GM18508 (cell line): ENCODE measurements around the gene FAM181B.

ENCODE experiments used
- ATAC-seq: cut with Tn5 transposase; IDR thresholded peaks from one replicate; pipeline ENCODE4 v1.9.1; 2021; ENCODE audit warnings: moderate number of reproducible peaks; ENCODE audit not compliant: insufficient read depth, unreplicated experiment

Gene FAM181B, protein sequence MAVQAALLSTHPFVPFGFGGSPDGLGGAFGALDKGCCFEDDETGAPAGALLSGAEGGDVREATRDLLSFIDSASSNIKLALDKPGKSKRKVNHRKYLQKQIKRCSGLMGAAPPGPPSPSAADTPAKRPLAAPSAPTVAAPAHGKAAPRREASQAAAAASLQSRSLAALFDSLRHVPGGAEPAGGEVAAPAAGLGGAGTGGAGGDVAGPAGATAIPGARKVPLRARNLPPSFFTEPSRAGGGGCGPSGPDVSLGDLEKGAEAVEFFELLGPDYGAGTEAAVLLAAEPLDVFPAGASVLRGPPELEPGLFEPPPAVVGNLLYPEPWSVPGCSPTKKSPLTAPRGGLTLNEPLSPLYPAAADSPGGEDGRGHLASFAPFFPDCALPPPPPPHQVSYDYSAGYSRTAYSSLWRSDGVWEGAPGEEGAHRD

DNA sequence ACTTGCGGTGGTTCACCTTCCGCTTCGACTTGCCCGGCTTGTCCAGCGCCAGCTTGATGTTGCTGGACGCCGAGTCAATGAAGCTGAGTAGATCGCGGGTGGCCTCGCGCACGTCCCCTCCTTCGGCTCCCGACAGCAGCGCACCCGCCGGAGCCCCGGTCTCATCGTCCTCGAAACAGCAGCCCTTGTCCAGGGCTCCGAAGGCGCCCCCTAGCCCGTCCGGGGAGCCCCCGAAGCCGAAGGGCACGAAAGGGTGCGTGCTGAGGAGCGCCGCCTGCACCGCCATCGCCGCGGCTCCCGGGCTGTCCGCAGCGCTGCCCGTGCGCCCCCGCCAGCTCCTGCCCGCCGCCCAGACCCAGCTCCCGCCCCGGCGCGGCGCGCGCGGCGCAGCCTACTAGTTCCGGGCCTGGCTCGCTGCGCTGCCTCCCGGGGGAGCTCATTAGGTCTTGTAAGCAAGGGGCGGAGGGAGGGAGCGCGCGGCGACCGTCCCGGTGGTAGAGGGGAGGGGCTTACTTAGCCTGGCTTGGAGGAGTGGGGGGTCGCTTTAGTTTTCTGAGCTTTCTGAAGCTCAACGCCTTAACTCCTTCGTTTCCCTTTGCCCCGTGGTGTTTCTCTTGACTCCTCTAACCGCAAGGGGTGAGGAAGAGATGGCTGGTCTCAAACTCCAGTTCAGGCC lies at the start of gene FAM181B:
Gene FAM181B (minus strand): TSS at position 421 of the 676 bp plus-strand sequence. CDS start 135 bp downstream, at position 286.
- no peak for ATAC-seq

- ATAC-seq = no peak
These were observed 49.2 kb upstream of the FAM181B start for GRCh38 chr11:82782825-82783374.

GRCh38 chr11:82778776-82779175 lies 45.1 kb upstream of the FAM181B start:
- no peak for ATAC-seq

DNA sequence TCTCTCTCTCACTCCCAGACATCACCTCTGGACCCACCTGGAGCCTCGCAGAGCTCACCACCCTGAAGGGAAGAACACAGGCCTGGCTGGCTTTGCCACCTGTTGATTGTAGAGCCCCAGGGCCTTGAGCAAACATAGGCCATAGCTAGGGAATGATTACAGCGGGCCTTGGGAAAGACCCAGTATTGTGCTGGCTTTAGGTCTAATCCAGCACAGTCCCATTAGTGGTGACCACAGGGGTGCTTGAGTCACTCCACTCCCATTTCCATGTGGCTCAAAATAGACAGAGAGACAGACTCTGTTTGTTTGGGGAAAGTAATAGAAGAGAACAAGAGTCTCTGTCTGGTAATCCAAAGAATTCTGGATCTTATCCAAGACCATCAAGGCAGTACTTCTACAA lies 42.7 kb upstream of the FAM181B start:
- no peak for ATAC-seq

DNA sequence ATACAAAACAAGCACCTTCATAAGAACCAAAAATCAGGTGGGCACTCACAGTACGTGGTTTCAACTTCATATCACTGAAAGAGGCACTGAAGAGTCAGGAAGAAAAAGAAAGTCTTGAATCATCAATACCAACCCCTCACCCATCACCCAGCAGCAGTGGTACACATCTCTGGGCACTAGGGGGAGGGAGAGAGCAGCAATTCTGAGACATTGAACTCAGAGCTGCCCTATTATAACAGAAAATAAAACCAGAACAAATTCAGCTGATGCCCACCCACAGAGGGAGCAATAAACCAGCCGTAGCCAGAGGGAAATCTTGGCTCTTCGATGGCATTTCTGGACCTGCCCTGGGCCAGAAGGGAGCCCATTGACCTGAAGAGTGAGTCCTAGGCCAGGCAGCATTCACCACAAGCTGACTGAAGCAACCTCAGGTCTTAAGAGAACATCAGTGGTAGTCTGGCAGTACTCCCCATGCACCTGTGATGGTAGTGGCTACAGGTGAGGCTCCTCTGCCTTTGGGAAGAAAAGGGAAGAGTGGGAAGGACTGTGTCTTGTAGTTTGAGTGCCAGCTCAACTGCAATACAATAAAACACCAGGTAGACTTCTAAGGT lies 42.2 kb upstream of the FAM181B start:
- ATAC-seq = peak; percentile 98

DNA sequence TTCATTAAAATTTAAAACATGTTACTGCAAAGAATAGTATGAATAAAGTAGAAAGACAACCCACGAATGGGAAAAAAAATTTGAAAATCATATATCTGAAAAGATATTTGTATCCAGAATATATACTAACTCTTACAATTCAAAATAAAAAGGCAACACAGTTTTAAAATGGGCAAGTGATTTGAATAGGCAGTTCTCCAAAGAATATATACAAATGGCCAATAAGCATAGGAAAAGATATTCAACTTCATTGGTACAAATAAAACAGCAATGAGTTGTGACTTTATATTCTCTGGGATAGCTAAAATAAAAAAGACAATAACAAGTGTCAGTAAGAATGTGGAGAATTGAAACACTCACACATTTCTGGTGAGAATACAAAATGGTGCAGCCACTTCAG lies 41.6 kb upstream of the FAM181B start:
- no peak for ATAC-seq

GRCh38 chr11:82771781-82772180 lies 38.1 kb upstream of the FAM181B start:
- no peak for ATAC-seq

DNA sequence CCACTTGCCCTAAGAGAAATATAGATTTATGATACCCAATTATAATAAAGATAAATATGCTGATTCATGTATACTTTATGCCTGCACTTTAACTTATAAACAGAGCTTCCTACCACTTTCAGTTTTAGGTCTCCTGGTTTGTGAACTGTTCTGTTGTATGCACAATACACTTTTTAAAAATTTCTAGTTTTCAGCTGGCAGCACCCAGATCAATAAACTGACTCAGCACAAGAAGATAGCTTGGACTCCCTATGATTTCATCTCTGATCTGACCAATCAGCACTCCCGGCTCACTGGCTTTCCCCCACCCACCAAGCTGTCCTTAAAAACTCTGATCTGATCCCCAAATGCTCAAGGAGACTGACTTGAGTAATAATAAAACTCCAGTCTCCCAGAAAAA lies 33.5 kb upstream of the FAM181B start:
- ATAC-seq = no peak

GRCh38 chr11:82765466-82766034 lies 31.9 kb upstream of the FAM181B start:
- no peak for ATAC-seq

DNA sequence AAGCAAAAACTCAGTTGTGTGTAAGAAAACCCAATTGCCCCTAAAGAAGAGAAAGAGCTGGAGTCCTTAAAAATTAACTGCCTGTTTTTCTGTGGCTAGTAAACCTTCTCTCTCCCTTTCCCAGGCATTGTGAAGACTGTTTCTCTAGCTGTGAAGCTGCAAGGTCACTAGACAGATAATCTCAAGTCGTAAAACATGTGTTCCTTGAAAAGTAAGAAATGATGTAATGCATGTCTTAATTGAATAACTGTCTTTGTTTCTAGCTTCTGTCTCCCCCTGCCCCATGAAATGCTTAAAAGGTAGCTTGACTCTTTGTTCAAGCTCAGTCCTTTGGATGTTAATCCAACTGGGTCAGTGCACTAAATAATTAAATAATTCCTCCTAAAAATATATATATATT lies 29.5 kb upstream of the FAM181B start:
- no peak for ATAC-seq

- ATAC-seq = no peak
These were observed 26.0 kb upstream of the FAM181B start for GRCh38 chr11:82759649-82760048.

DNA sequence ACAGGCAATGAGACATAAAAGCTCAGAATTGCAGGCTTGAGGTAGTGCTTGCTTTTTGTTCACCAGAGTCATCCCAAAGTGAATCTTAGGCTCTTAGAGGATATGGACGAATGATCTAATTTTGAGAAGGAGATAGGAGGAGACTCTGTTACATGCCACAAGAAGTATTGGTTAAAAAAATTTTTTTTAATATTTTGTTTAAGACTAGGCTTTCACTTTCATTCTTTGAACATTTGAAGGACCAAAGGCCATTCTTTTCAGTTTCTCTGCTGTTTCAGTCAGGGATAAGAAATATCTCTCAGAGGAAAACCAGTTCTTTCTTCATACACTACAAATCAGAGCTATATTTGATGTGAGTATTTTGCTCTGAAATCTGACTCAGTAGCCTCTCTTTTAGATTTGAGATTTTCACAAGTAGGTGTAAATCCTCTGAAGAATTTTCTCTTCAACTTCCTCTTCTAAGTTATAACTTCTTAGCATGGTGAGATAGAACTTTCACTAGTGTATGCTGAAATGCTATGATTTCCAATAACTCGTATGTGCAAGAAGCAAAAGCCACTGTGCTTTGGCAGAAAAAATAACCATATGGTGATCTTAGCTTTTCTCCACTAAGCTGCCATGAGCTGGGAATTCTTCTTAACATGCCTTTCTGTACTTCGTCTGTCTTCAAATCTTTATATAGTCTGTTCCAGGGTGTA lies 24.1 kb upstream of the FAM181B start:
- ATAC-seq = no peak

- no peak for ATAC-seq
These were observed 23.3 kb upstream of the FAM181B start for GRCh38 chr11:82756765-82757639.

GRCh38 chr11:82754410-82754809 lies 20.7 kb upstream of the FAM181B start:
- no peak for ATAC-seq

DNA sequence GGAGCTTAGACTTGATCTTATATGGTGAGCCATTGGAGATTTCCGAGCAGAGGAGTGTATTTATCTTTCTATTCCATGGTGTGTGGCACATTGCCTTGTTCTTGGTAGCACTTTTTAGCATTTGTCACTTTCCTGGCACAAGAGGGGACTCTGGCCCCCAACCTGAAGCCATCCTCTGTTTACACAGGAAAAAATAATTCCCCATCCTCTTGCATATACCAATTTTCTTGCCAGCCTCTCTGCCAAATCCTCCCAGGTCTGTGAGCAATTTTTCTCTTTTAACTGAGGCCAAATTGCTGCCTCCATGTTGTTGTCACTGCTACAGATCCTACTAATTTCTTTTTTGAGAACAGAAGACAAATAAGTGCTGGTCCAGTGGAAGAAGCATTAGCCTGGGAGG lies 20.3 kb upstream of the FAM181B start:
- no peak for ATAC-seq

DNA sequence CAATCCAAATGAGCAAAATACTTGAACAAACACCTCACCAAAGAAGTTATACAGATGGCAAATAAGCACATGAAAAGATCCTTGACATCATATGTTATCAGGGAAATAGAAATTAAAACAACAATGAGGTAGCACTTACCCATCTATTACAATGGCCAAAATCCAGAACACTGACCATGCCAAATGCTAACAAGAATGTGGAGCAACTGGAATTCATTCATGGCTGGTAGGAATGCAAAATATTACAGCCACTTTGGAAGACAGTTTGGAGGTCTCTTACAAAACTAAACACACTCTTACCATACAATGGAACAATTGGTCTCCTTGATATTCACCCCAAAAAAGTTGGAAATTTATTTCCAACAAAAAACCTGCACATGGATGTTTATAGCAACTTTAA lies 19.1 kb upstream of the FAM181B start:
- ATAC-seq = no peak

- ATAC-seq = no peak
These were observed 17.0 kb upstream of the FAM181B start for GRCh38 chr11:82750643-82751139.

DNA sequence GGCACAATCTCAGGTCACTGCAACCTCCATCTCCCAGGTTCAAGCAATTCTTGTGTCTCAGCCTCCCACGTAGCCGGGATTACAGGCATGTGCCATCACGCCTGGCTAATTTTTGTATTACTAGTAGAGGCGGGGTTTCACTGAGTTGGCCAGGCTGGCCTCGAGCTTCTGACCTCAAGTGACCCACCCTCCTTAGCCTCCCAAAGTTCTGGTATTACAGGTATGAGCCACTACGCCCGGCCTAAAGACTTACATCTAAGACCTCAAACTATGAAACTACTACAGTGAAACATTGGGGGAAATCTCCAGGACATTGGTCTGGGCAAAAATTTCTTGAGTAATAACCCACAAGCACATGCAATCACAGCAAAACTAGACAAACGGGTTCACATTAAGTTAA lies 13.8 kb upstream of the FAM181B start:
- ATAC-seq = no peak

GRCh38 chr11:82738091-82738490 lies 4.4 kb upstream of the FAM181B start:
- ATAC-seq = no peak
